ENCODE data around the gene SUCLA2.
"Not testable (repeated sequence)": the region's sequence is repeated elsewhere in the genome, so short reads cannot be mapped to it uniquely, and the experiment has no call there.

SUCLA2 gene

DNA sequence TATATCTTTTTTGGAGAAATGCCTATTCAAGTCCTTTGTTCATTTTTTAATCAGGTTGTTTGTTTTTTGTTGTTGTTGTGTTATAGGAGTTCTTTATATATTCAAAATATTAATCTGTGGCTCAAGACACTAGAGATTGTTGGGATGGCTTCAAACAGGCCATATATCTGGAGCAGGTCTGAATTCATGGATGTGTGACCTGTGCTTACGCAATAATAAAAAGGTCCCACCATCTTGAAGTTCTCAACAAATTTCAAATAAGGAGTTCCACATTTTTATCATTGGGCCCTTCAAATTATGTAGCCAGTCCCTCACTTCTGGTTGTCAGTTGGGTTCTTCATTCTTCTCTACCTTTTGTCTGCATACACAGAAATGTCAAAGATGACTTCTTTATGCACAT lies 18.7 kb upstream of the SUCLA2 start:
- Histone ChIP-seq H3K4me1 (ENCODE audit: control insufficient read depth, insufficient read depth, low read length) (no peaks in the 10 kb centered on the region), H3K9ac (ENCODE audit: low read length in 2 of 2) (no peak overlapping the region), H3K27ac (ENCODE audit: low read length) (no peak overlapping the region), H3K36me3 (ENCODE audit: control insufficient read depth in 2 of 2, insufficient read depth in 2 of 2, low read length in 2 of 2) (no peaks in the 10 kb centered on the region), H3K9me3 (ENCODE audit: control insufficient read depth in 2 of 2, low read length in 2 of 2) (no peaks in the 10 kb centered on the region), H3K27me3 (ENCODE audit: control insufficient read depth in 1 of 2, insufficient read depth in 2 of 2, low read length in 2 of 2) (no peaks in the 10 kb centered on the region), H3K4me3 (ENCODE audit: low read length in 2 of 2) (no peak overlapping the region)

DNA sequence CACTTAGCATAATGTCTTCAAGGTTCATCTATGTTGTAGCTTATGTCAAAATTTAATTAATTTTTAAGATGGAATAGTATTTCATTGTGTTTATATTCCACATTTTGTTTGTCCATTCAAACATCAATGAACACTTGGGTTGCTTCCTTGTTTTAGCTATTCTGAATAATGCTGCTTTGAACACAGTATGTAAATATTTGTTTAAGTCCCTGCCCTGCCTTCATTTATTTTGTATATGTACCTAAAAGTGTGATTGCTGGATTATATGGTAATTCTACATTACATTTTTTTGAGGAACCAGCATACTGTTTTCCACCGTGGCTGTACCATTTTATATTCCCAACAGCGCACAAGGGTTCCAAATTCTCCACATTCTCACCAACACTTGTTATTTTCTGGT lies 17.6 kb upstream of the SUCLA2 start:
- no peaks in the 10 kb centered on the region for H3K36me3 ChIP-seq (ENCODE audit: control insufficient read depth in 2 of 2, insufficient read depth in 2 of 2, low read length in 2 of 2)
- no peaks in the 10 kb centered on the region for H3K27me3 ChIP-seq (ENCODE audit: control insufficient read depth in 1 of 2, insufficient read depth in 2 of 2, low read length in 2 of 2)
- no peak overlapping the region for H3K9ac ChIP-seq (ENCODE audit: low read length in 2 of 2)
- no peaks in the 10 kb centered on the region for H3K4me1 ChIP-seq (ENCODE audit: control insufficient read depth, insufficient read depth, low read length)
- H3K9me3 ChIP-seq (ENCODE audit: control insufficient read depth in 2 of 2, low read length in 2 of 2), result no peaks in the 10 kb centered on the region
- no peak overlapping the region for H3K27ac ChIP-seq (ENCODE audit: low read length)
- H3K4me3 ChIP-seq (ENCODE audit: low read length in 2 of 2), result no peak overlapping the region

DNA sequence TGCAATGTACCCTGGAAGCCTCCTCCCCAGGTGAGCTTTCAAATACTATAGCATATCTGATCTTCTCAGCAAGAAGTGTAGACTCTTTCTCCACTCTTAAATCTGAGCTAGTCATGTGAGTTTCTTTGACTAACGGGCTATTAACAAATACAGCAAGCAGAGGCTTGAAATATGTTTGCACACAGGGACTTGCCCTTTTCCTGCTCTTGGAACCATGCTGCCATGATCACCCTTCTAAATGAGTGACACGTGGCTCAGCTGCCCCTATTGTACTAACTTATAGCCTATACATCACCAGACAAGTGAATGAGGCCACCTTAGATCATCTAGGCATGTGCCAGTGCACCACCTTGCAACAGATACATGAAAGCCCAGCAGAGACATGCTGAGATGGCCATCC lies 13.3 kb upstream of the SUCLA2 start:
- no peak overlapping the region for H3K27ac ChIP-seq (ENCODE audit: low read length)
- no peaks in the 10 kb centered on the region for H3K9me3 ChIP-seq (ENCODE audit: control insufficient read depth in 2 of 2, low read length in 2 of 2)
- H3K9ac ChIP-seq (ENCODE audit: low read length in 2 of 2), result no peak overlapping the region
- H3K27me3 ChIP-seq (ENCODE audit: control insufficient read depth in 1 of 2, insufficient read depth in 2 of 2, low read length in 2 of 2), result no peaks in the 10 kb centered on the region
- H3K36me3 ChIP-seq (ENCODE audit: control insufficient read depth in 2 of 2, insufficient read depth in 2 of 2, low read length in 2 of 2), result no peaks in the 10 kb centered on the region
- no peaks in the 10 kb centered on the region for H3K4me1 ChIP-seq (ENCODE audit: control insufficient read depth, insufficient read depth, low read length)
- no peak overlapping the region for H3K4me3 ChIP-seq (ENCODE audit: low read length in 2 of 2)

DNA sequence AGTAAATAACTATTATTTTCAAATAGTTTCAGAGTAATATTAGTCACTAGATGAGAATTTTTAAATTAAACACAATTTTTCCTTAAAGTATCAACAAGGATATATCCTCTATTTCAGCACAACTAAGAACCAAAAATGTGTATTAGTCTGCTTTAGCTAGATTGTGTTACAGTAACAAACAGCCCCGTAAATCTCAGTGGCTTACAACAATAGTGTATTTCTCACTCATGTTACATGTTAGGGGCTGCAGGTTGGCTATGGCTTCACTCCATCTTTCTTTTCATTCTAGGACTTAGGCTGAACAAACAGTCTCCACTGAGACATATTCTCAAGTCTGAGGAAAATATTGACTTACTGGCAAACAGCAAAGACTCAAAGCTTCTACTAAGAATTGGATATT lies 11.6 kb upstream of the SUCLA2 start:
- Histone ChIP-seq H3K9ac (ENCODE audit: low read length in 2 of 2) (no peak overlapping the region), H3K27ac (ENCODE audit: low read length) (no peak overlapping the region), H3K27me3 (ENCODE audit: control insufficient read depth in 1 of 2, insufficient read depth in 2 of 2, low read length in 2 of 2) (no peaks in the 10 kb centered on the region), H3K9me3 (ENCODE audit: control insufficient read depth in 2 of 2, low read length in 2 of 2) (no peaks in the 10 kb centered on the region), H3K4me3 (ENCODE audit: low read length in 2 of 2) (no peak overlapping the region), H3K4me1 (ENCODE audit: control insufficient read depth, insufficient read depth, low read length) (no peaks in the 10 kb centered on the region), H3K36me3 (ENCODE audit: control insufficient read depth in 2 of 2, insufficient read depth in 2 of 2, low read length in 2 of 2) (no peaks in the 10 kb centered on the region)

DNA sequence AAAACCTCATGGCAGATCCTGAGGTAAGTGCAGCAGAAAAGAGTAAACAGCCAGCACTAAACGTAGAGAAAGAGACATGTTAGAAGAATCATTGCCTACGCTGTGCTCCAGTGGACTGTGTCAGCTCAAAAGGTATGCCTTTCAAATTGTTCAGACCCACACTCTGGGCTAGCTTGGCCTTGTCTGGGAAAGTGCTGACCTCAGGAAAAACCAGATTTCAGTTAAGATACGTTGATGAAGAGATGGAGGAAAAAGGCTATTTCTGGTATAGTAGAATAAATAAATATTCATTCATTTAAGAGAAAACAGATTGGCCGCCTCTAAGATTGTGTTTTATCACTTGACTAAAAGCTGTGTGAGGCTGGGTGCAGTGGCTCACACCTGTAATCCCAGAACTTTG lies 9.6 kb upstream of the SUCLA2 start:
- Histone ChIP-seq H3K27ac (ENCODE audit: low read length) (no peak overlapping the region), H3K9ac (ENCODE audit: low read length in 2 of 2) (no peak overlapping the region), H3K4me1 (ENCODE audit: control insufficient read depth, insufficient read depth, low read length) (no peaks in the 10 kb centered on the region), H3K4me3 (ENCODE audit: low read length in 2 of 2) (no peak overlapping the region), H3K27me3 (ENCODE audit: control insufficient read depth in 1 of 2, insufficient read depth in 2 of 2, low read length in 2 of 2) (no peaks in the 10 kb centered on the region), H3K9me3 (ENCODE audit: control insufficient read depth in 2 of 2, low read length in 2 of 2) (no peaks in the 10 kb centered on the region), H3K36me3 (ENCODE audit: control insufficient read depth in 2 of 2, insufficient read depth in 2 of 2, low read length in 2 of 2) (no peaks in the 10 kb centered on the region)

GRCh38 chr13:48009284-48009683 lies 8.2 kb upstream of the SUCLA2 start:
- no peak overlapping the region for H3K27ac ChIP-seq (ENCODE audit: low read length)
- no peaks in the 10 kb centered on the region for H3K9me3 ChIP-seq (ENCODE audit: control insufficient read depth in 2 of 2, low read length in 2 of 2)
- no peak overlapping the region for H3K4me3 ChIP-seq (ENCODE audit: low read length in 2 of 2)
- no peak overlapping the region for H3K9ac ChIP-seq (ENCODE audit: low read length in 2 of 2)
- H3K36me3 ChIP-seq (ENCODE audit: control insufficient read depth in 2 of 2, insufficient read depth in 2 of 2, low read length in 2 of 2), result no peaks in the 10 kb centered on the region
- no peaks in the 10 kb centered on the region for H3K27me3 ChIP-seq (ENCODE audit: control insufficient read depth in 1 of 2, insufficient read depth in 2 of 2, low read length in 2 of 2)
- H3K4me1 ChIP-seq (ENCODE audit: control insufficient read depth, insufficient read depth, low read length), result no peaks in the 10 kb centered on the region

DNA sequence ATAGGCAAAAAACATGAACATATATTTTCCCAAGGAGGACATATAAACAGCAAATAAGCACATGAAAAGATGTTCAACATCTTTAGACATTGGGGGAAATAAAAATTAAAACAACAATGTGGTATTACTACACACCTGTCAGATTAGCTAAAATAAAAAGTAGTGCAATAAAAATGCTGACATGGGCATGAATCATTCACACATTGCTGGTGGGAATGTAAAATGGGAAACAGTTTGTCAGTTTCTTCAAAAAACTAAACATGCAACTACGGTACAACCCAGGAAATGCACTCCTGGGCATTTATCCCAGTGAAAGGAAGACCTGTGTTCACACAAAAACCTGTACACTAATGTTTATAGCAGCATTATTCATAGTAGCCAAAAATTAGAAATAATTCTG lies 5.3 kb upstream of the SUCLA2 start:
- H3K9ac ChIP-seq (ENCODE audit: low read length in 2 of 2), result no peak overlapping the region
- H3K4me3 ChIP-seq (ENCODE audit: low read length in 2 of 2), result no peak overlapping the region
- H3K36me3 ChIP-seq (ENCODE audit: control insufficient read depth in 2 of 2, insufficient read depth in 2 of 2, low read length in 2 of 2), result no peaks in the 10 kb centered on the region
- no peaks in the 10 kb centered on the region for H3K27me3 ChIP-seq (ENCODE audit: control insufficient read depth in 1 of 2, insufficient read depth in 2 of 2, low read length in 2 of 2)
- no peak overlapping the region for H3K27ac ChIP-seq (ENCODE audit: low read length)
- H3K9me3 ChIP-seq (ENCODE audit: control insufficient read depth in 2 of 2, low read length in 2 of 2), result no peaks in the 10 kb centered on the region
- peaks cover 4% of the 10 kb centered on the region for H3K4me1 ChIP-seq (ENCODE audit: control insufficient read depth, insufficient read depth, low read length)

DNA sequence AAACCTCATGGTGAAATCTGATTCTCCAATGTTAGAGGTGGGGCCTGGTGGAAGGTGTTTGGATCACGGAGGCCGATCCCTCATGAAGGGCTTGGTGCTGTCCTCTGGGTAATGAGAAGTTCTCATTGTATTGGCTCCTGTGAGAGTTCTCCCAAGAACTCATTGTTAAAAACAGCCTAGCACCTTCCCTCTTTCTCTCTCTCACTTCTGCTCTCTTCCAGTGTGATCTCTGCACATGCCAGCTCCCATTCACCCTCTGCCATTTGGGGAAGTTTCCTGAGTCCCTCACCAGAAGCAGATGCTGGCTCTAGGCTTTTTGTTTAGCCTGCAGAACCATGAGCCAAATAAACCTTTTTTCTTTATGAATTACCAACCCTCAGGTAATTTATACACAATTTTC lies 3.1 kb upstream of the SUCLA2 start:
- peaks cover 12% of the 10 kb centered on the region for H3K4me1 ChIP-seq (ENCODE audit: control insufficient read depth, insufficient read depth, low read length)
- no peak overlapping the region for H3K4me3 ChIP-seq (ENCODE audit: low read length in 2 of 2)
- H3K36me3 ChIP-seq (ENCODE audit: control insufficient read depth in 2 of 2, insufficient read depth in 2 of 2, low read length in 2 of 2), result no peaks in the 10 kb centered on the region
- H3K9me3 ChIP-seq (ENCODE audit: control insufficient read depth in 2 of 2, low read length in 2 of 2), result no peaks in the 10 kb centered on the region
- no peak overlapping the region for H3K9ac ChIP-seq (ENCODE audit: low read length in 2 of 2)
- no peak overlapping the region for H3K27ac ChIP-seq (ENCODE audit: low read length)
- no peaks in the 10 kb centered on the region for H3K27me3 ChIP-seq (ENCODE audit: control insufficient read depth in 1 of 2, insufficient read depth in 2 of 2, low read length in 2 of 2)

DNA sequence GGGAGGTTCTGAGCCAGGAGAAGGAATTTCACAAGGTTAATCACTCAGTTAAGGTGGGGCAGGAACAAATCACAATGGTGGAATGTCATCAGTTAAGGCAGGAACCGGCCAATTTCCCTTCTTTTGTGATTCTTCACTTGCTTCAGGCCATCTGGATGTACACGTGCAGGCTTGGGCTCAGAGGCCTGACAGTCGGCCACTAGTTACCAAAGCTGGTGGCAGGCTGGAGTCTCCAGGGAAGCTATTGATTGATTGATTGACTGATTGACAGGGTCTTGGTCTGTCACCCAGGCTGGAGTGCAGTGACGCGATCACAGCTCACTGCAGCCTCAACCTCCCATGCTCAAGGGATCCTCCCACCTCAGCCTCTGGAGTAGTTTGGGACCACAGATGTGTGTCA lies 926 bp upstream of the SUCLA2 start:
- not testable (repeated sequence) for H3K36me3 ChIP-seq (ENCODE audit: control insufficient read depth in 2 of 2, insufficient read depth in 2 of 2, low read length in 2 of 2); H3K27me3 ChIP-seq (ENCODE audit: control insufficient read depth in 1 of 2, insufficient read depth in 2 of 2, low read length in 2 of 2); H3K27ac ChIP-seq (ENCODE audit: low read length); H3K9me3 ChIP-seq (ENCODE audit: control insufficient read depth in 2 of 2, low read length in 2 of 2)
- peaks cover 12% of the 10 kb centered on the region for H3K4me1 ChIP-seq (ENCODE audit: control insufficient read depth, insufficient read depth, low read length)
- H3K4me3 ChIP-seq (ENCODE audit: low read length in 2 of 2), result peak overlapping the region in 1 of 2 donors; percentile 99
- H3K9ac ChIP-seq (ENCODE audit: low read length in 2 of 2), result peak overlapping the region in 1 of 2 donors; percentile 95

DNA sequence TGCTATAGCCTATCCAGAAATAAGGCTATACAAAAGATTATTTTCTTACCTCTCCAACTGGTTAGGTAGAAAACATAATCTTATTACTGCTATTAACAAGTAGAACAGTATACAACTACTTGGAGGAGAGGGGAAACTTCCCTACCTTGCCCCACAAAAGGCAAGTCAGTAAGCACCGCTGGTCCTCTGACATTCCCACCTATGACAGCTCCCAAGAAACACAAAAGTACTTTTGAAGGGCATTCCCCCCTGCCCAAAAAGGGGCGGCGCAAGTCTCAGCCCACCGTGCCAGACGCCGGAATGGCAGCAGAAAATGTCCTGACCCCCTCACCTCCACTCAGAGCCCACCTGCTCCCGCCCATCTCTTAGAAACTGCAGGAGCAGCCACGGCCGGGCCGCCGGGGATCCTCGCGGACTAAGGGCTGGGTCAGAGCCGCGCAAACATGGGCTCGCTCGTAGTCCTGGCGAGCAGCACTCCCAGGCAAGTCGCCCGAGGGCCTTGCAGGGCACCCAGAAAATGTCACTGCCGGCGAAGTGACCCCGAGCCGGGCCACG lies 437 bp downstream of the SUCLA2 start:
- H3K9me3 ChIP-seq (ENCODE audit: control insufficient read depth in 2 of 2, low read length in 2 of 2), result no peaks in the 10 kb centered on the region
- peaks cover 12% of the 10 kb centered on the region for H3K4me1 ChIP-seq (ENCODE audit: control insufficient read depth, insufficient read depth, low read length)
- H3K9ac ChIP-seq (ENCODE audit: low read length in 2 of 2), result peak overlapping the region; percentile 91 to 95
- H3K36me3 ChIP-seq (ENCODE audit: control insufficient read depth in 2 of 2, insufficient read depth in 2 of 2, low read length in 2 of 2), result no peaks in the 10 kb centered on the region
- H3K4me3 ChIP-seq (ENCODE audit: low read length in 2 of 2), result peak overlapping the region; percentile 98 to 99
- peak overlapping the region; percentile 64 for H3K27ac ChIP-seq (ENCODE audit: low read length)
- no peaks in the 10 kb centered on the region for H3K27me3 ChIP-seq (ENCODE audit: control insufficient read depth in 1 of 2, insufficient read depth in 2 of 2, low read length in 2 of 2)

GRCh38 chr13:47999973-48000372 lies 1.1 kb downstream of the SUCLA2 start:
- Histone ChIP-seq H3K9ac (ENCODE audit: low read length in 2 of 2) (peak overlapping the region in 1 of 2 donors; percentile 95), H3K4me1 (ENCODE audit: control insufficient read depth, insufficient read depth, low read length) (peaks cover 12% of the 10 kb centered on the region), H3K27ac (ENCODE audit: low read length) (no peak overlapping the region), H3K9me3 (ENCODE audit: control insufficient read depth in 2 of 2, low read length in 2 of 2) (no peaks in the 10 kb centered on the region), H3K27me3 (ENCODE audit: control insufficient read depth in 1 of 2, insufficient read depth in 2 of 2, low read length in 2 of 2) (no peaks in the 10 kb centered on the region), H3K36me3 (ENCODE audit: control insufficient read depth in 2 of 2, insufficient read depth in 2 of 2, low read length in 2 of 2) (no peaks in the 10 kb centered on the region), H3K4me3 (ENCODE audit: low read length in 2 of 2) (peak overlapping the region; percentile 98 to 99)
